ENCODE results near the gene LHX6. TPM values are rescaled to one million over a fixed set of nuclear protein-coding genes. Genes with fewer than 3 reads are reported as not detected.

LHX6 gene
- total and polyA plus RNA-seq, 2 of the 13 experiments (the other 11 are each of a cell fraction or from before 2014, with no cell fraction given), result 1.1 to 1.3 TPM

GRCh38 chr9:122192261-122192875 is 36.4 kb downstream of the LHX6 start (continued):
- TF ChIP-seq, protein P1, sequence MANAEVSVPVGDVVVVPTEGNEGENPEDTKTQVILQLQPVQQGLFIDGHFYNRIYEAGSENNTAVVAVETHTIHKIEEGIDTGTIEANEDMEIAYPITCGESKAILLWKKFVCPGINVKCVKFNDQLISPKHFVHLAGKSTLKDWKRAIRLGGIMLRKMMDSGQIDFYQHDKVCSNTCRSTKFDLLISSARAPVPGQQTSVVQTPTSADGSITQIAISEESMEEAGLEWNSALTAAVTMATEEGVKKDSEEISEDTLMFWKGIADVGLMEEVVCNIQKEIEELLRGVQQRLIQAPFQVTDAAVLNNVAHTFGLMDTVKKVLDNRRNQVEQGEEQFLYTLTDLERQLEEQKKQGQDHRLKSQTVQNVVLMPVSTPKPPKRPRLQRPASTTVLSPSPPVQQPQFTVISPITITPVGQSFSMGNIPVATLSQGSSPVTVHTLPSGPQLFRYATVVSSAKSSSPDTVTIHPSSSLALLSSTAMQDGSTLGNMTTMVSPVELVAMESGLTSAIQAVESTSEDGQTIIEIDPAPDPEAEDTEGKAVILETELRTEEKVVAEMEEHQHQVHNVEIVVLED (CRISPR knock-in tag; IDR thresholded peaks at IDR 0.05; ENCODE audit: borderline replicate concordance), result no peak
- TF ChIP-seq ARID4A (CRISPR knock-in tag; IDR thresholded peaks at IDR 0.05; ENCODE audit: borderline replicate concordance) (no peak), MAZ (IDR thresholded peaks at IDR 0.05; ENCODE audit: borderline replicate concordance, low read depth, low read length) (no peak), MAZ (CRISPR knock-in tag; IDR thresholded peaks at IDR 0.05; ENCODE audit: low read depth) (no peak)

DNA sequence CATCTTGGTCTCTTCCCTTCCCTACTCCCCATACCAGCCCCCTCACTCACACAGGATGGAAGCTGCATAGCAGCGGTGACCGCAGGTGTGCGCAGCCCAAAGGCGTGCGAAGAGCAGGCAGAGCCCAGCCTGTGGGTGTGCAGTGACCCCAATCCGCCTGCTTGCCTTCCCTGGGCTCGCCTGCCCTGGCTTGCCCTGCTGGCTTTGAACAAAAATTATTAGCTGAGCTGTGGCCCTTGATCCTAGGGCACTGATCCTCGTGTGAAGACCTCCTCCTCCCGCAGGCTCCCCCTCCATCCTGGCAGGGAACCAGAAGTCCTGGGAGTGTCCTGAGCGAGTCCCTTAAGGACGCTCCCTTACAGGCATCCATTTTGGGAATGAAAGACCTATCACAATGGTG is 37.2 kb downstream of the LHX6 start:
- FAIRE-seq (no peak), ATAC-seq (peak; percentile 9; the same call in 1 of the 3 replicates), DNase-seq (ENCODE audit: low spot score) (no peak)
- H3K4me3 ChIP-seq (replicated peaks in 1 of 3; ENCODE audit: insufficient read depth in 1 of 3, low read depth in 2 of 3, low read length in 3 of 3), result no peak overlapping the region
- H3K79me2 ChIP-seq (ENCODE audit: insufficient read depth, low read length), result no peaks in the 10 kb centered on the region
- 59% methylated on average over 9 of the region's 11 CpGs for WGBS (ENCODE audit: low lambda C conversion rate)
- intact Hi-C loops (cut with micrococcal nuclease; ENCODE audit: unreplicated experiment), result no loop called here
- TF ChIP-seq KDM6A (CRISPR knock-in tag; IDR thresholded peaks at IDR 0.05; ENCODE audit: low read depth) (no peak), ZNF891 (CRISPR knock-in tag; IDR thresholded peaks at IDR 0.05) (no peak), CERS6 (CRISPR knock-in tag; IDR thresholded peaks at IDR 0.05) (no peak), MYC (CRISPR knock-in tag; IDR thresholded peaks at IDR 0.05; ENCODE audit: borderline replicate concordance) (0 out of 2 replicates have a peak, but pooled peaks have one; percentile 17)
- in situ Hi-C loops (cut with HindIII; ENCODE audit: extremely low pct_ligation_motif_present, low pct_unique_long_range_greater_than_20kb), result no loop called here
- no peak overlapping the region for H3K27ac ChIP-seq (ENCODE audit: extremely low read length, insufficient read depth, low read length)
- no peak overlapping the region for H3K4me2 ChIP-seq (ENCODE audit: low read depth, low read length)
- POLR2A ChIA-PET, result interaction anchor here (1.7 to 2.8 kb wide), 2 partner anchors 11 to 73 kb away, joined by 10 to 15 read pairs; partner anchors contain the start of genes MRRF and RBM18
- no peak overlapping the region for H3K9ac ChIP-seq (ENCODE audit: insufficient read depth, low read depth, low read length)
- no peaks in the 10 kb centered on the region for H3K27me3 ChIP-seq (ENCODE audit: control insufficient read depth in 1 of 2, insufficient read depth in 2 of 2, low read length in 2 of 2)
- no peak overlapping the region for H2AFZ ChIP-seq (ENCODE audit: low read length)
- H3K9me3 ChIP-seq (ENCODE audit: low read length), result no peaks in the 10 kb centered on the region
- H3K4me1 ChIP-seq (ENCODE audit: insufficient read depth, low read length), result peaks cover 67% of the 10 kb centered on the region
- BruUV-seq (replicated peaks), result no TSS peak
- H3K36me3 ChIP-seq (replicated peaks in 1 of 2; ENCODE audit: control insufficient read depth in 1 of 2, insufficient read depth in 2 of 2, low read length in 2 of 2), result no peaks in the 10 kb centered on the region
- H4K20me1 ChIP-seq (ENCODE audit: insufficient read depth, low read length), result no peaks in the 10 kb centered on the region
- CTCF ChIA-PET (ENCODE audit: low intra/inter-chr PET ratio, low total read pairs), result no interaction called here

All from HepG2 (cell line).